CD4-positive, alpha-beta memory T cell (primary cell): Measurements from ENCODE around the gene MAN1C1. TPM values are rescaled to one million over a fixed set of nuclear protein-coding genes. Genes with fewer than 3 reads are reported as not detected.
"Not testable (repeated sequence)": the region's sequence is repeated elsewhere in the genome, so short reads cannot be mapped to it uniquely, and the experiment has no call there.

Experiments
- CTCF ChIA-PET: fragments of 350-600 bp; sonication (Branson Sonifier 250); formaldehyde crosslinking; loops from one replicate; lab custom pipeline; 2021; ENCODE audit warnings: inconsistent platforms; ENCODE audit not compliant: partially characterized antibody; lab: Charles Lee
- POLR2A ChIA-PET: fragments of 350-600 bp; sonication (Branson Sonifier 250); formaldehyde crosslinking; loops from one replicate; lab custom pipeline; 2021; ENCODE audit not compliant: partially characterized antibody; lab: Charles Lee
- DNase-seq, 5 donors: peaks; one replicate each; pipeline versions ENCODE4 v3.0.0 to v3.0.0-alpha.2; 2020 to 2022; ENCODE audit warnings: mixed read lengths in 1 of 5
- H3K27ac ChIP-seq: one replicate; pipeline ENCODE4 v1.7.0; 2013; ENCODE audit warnings: low read depth, low read length
- H3K27me3 ChIP-seq: 2 replicates; pipeline ENCODE4 v1.7.0; 2013; ENCODE audit warnings: mild to moderate bottlenecking, low read length, moderate library complexity; ENCODE audit not compliant: insufficient read depth
- H3K36me3 ChIP-seq: 2 replicates; pipeline ENCODE4 v1.7.0; 2013; ENCODE audit warnings: mild to moderate bottlenecking, low read length, moderate library complexity; ENCODE audit not compliant: insufficient read depth
- H3K4me1 ChIP-seq: 2 replicates; pipeline ENCODE4 v1.7.0; 2013; ENCODE audit warnings: mild to moderate bottlenecking, low read length, moderate library complexity; ENCODE audit not compliant: insufficient read depth
- H3K4me3 ChIP-seq, 2 donors: one replicate each; pipeline ENCODE4 v1.7.0; 2013; ENCODE audit warnings: low read length in 2 of 2, mild to moderate bottlenecking in 1 of 2
- H3K9me3 ChIP-seq, 2 donors: one replicate each; pipeline ENCODE4 v1.7.0; 2013; ENCODE audit warnings: low read length in 2 of 2, control low read depth in 1 of 2; ENCODE audit not compliant: control insufficient read depth in 1 of 2
- H3K27ac Mint-ChIP-seq, 7 donors: one replicate each; pipeline ENCODE4 v1.8.0; 2020 to 2021; ENCODE audit warnings: mixed read lengths in 7 of 7, mild to moderate bottlenecking in 6 of 7, inconsistent platforms in 3 of 7, moderate library complexity in 3 of 7
- H3K27me3 Mint-ChIP-seq, 2 donors: one replicate each; pipeline ENCODE4 v1.8.0; 2020 to 2021; ENCODE audit warnings: mixed read lengths in 2 of 2
- H3K36me3 Mint-ChIP-seq, 2 donors: one replicate each; pipeline ENCODE4 v1.8.0; 2020 to 2021; ENCODE audit warnings: mixed read lengths in 2 of 2, inconsistent platforms in 1 of 2, mild to moderate bottlenecking in 1 of 2
- H3K4me1 Mint-ChIP-seq, 4 donors: one replicate each; pipeline ENCODE4 v1.8.0; 2020 to 2021; ENCODE audit warnings: mixed read lengths in 4 of 4, mild to moderate bottlenecking in 1 of 4
- H3K4me3 Mint-ChIP-seq, 8 donors: one replicate each; pipeline ENCODE4 v1.8.0; 2020 to 2021; ENCODE audit warnings: mixed read lengths in 8 of 8, mild to moderate bottlenecking in 7 of 8, moderate library complexity in 6 of 8, inconsistent platforms in 3 of 8
- H3K9me3 Mint-ChIP-seq, 8 donors: one replicate each; pipeline ENCODE4 v1.8.0; 2020 to 2021; ENCODE audit warnings: mixed read lengths in 8 of 8, mild to moderate bottlenecking in 5 of 8, inconsistent platforms in 3 of 8, moderate library complexity in 1 of 8
- intact Hi-C: fragments of 100-400 bp; cut with micrococcal nuclease; formaldehyde crosslinking; loops from one replicate; pipeline ENCODE4 v1.15.1; 2023
- polyA plus RNA-seq, 2 donors: library from polyadenylated mRNA; unstranded; fragments of 300-500 nt; fragmentation: Illumina TruSeq; gene quantifications; one replicate each; pipeline ENCODE4 v1.2.3, GENCODE V29; 2021
- total RNA-seq, 2 experiments: library from RNA; stranded (reverse); gene quantifications; one replicate each; pipeline ENCODE4 v1.2.3, GENCODE V29; 2021

The MAN1C1 gene
- total and polyA plus RNA-seq, 4 experiments from 2014 or later = 3.6 to 45.1 (median 26.5) TPM

- H3K4me1 Mint-ChIP-seq = peaks cover 22 to 67% (median 29%) of the 10 kb centered on the region in 4 donors
- no peaks in the 10 kb centered on the region for H3K9me3 ChIP-seq
- H3K4me3 ChIP-seq = no peak overlapping the region
- H3K9me3 Mint-ChIP-seq = no peaks in the 10 kb centered on the region
- H3K27me3 ChIP-seq = no peaks in the 10 kb centered on the region
- H3K36me3 ChIP-seq = no peaks in the 10 kb centered on the region
- H3K4me1 ChIP-seq = peaks cover 25% of the 10 kb centered on the region
- intact Hi-C loops = no loop called here
- no peaks in the 10 kb centered on the region for H3K27me3 Mint-ChIP-seq
- H3K27ac Mint-ChIP-seq = peak overlapping the region in 2 of 7 donors; percentile 15 to 38
- H3K4me3 Mint-ChIP-seq = no peak overlapping the region
- ChIA-PET CTCF (interaction anchor here (1.5 to 3.9 kb wide), 2 partner anchors 76 to 114 kb away, joined by 3 to 17 read pairs; no protein-coding TSS in a partner anchor), POLR2A (interaction anchor here (1.3 kb wide), 2 partner anchors 19 to 79 kb away, joined by 3 to 4 read pairs; no protein-coding TSS in a partner anchor)
- no peak overlapping the region for H3K27ac ChIP-seq
- no peak for DNase-seq
- H3K36me3 Mint-ChIP-seq = peaks cover 0 to 3% of the 10 kb centered on the region in 2 donors
These were observed 78.6 kb downstream of the MAN1C1 start for GRCh38 chr1:25695090-25695770.

DNA sequence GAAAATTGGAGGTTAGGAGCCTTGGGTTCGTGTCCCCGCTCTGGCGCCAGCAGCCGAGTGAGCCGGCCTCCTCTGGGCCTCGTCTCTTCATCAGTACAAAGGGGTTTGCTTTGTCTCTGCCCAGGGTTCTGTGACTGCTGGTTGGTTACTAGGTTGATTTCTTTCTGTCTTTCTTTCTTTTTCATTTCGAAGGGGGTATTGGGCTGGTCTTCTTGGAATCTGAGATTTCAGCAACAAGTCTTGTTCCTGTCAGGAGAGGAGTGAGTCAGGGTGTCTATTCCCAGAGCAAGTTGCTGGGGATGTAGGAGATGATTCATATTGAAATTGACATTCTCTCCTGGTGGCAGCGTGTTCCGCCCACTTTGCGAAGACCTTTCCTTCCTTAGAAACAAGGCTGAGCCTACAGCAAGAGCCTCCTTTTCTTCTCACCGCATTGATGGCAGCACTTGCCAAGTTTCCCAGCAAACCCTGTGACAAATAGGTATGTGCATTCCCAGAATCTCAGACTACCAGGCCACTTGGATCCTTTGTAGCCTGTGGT, 79.2 kb downstream of the MAN1C1 start:
- peaks cover 22 to 61% (median 28%) of the 10 kb centered on the region in 4 donors for H3K4me1 Mint-ChIP-seq
- peak overlapping the region in 6 of 7 donors; percentile 6 to 62 (median 30) for H3K27ac Mint-ChIP-seq
- intact Hi-C loops = loop anchor here (2.0 kb wide), 1 partner anchor 77 kb away; no protein-coding TSS in a partner anchor
- Histone ChIP-seq H3K36me3 (no peaks in the 10 kb centered on the region), H3K27ac (no peak overlapping the region), H3K4me3 (no peak overlapping the region), H3K4me1 (peaks cover 25% of the 10 kb centered on the region), H3K27me3 (no peaks in the 10 kb centered on the region), H3K9me3 (no peaks in the 10 kb centered on the region)
- ChIA-PET CTCF (interaction anchor here (1.5 kb wide), 2 partner anchors 77 to 114 kb away, joined by 3 read pairs; no protein-coding TSS in a partner anchor), POLR2A (interaction anchor here (1.3 kb wide), 1 partner anchor 20 kb away, joined by 3 read pairs; no protein-coding TSS in a partner anchor)
- H3K27me3 Mint-ChIP-seq = no peaks in the 10 kb centered on the region
- H3K4me3 Mint-ChIP-seq = no peak overlapping the region
- H3K36me3 Mint-ChIP-seq = peaks cover 0 to 5% of the 10 kb centered on the region in 2 donors
- H3K9me3 Mint-ChIP-seq = no peaks in the 10 kb centered on the region
- no peak for DNase-seq

GRCh38 chr1:25696643-25697042, 80.1 kb downstream of the MAN1C1 start:
- H3K36me3 ChIP-seq, H3K27ac ChIP-seq, DNase-seq, H3K27me3 Mint-ChIP-seq, H3K9me3 ChIP-seq, H3K9me3 Mint-ChIP-seq, H3K4me3 ChIP-seq, H3K36me3 Mint-ChIP-seq, H3K27me3 ChIP-seq, H3K4me3 Mint-ChIP-seq, POLR2A ChIA-PET: not testable (repeated sequence)
- H3K4me1 ChIP-seq = peaks cover 25% of the 10 kb centered on the region
- CTCF ChIA-PET = interaction anchor here (0.9 to 1.5 kb wide), 2 partner anchors 78 to 98 kb away, joined by 3 read pairs; no protein-coding TSS in a partner anchor
- intact Hi-C loops = loop anchor here (1.0 to 2.0 kb wide), 2 partner anchors 78 to 100 kb away; no protein-coding TSS in a partner anchor
- H3K4me1 Mint-ChIP-seq = peaks cover 22 to 54% (median 28%) of the 10 kb centered on the region in 4 donors
- H3K27ac Mint-ChIP-seq = peak overlapping the region in 3 of 7 donors; percentile 6 to 57 (median 57)

DNA sequence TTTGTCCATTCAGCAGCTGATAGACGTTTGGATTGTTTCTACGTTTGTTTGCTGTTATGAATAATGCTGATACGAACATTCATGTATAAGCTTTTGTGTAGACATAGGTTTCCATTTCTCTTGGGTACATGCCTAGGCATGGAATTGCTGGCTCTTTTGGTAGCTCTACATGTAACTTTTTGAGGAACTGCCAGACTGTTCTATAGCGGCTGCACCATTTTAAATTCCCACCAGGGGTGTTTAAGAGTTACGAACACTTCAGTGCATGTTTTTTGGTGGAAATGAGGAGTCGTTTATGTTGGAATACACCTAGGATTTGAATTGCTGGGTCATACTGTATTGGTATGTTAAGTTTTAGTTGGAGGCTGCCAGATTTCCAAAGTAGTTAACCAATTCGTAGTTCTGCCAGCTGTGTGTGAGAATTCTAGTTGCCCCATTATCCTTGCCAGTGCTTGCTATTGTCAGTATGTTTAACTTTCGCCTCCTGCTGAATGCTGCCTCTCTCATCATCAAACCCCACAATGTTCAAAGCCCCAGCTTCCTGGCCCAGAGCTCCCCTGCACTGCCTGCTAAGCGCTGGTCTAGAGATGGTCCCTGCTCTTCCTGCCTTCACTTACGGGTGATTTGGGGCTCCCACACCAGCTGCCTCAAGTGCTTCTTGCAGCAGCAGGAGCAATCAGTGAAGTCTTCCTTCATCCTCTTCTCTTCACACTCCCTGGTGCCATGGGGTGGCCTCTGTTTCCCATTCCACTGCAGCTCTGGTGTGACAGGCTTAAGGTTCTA, 81.0 kb downstream of the MAN1C1 start:
- peaks cover 25% of the 10 kb centered on the region for H3K4me1 ChIP-seq
- intact Hi-C loops = loop anchor here (1.0 to 2.0 kb wide), 2 partner anchors 79 to 99 kb away; no protein-coding TSS in a partner anchor

DNA sequence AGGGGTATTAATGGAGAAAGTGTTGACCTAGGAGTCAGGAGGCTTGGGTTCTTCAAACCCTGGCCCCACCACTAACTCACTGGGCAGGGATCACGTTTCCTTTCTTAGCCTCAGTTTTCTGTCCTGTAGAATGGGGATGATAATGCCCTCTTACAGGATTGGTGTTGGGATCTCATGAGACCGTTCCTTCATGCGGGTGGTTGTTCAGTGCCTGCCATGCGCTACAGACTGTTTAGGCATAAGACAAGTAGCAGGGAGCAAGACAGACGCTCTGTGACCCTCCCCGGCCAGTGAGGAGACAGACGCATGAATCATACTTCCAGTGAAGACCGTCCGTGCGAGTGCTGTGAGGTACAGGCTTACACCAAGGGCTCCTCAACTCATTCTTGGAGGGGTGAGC, 81.7 kb downstream of the MAN1C1 start:
- CTCF ChIA-PET = interaction anchor here (0.9 kb wide), 1 partner anchor 89 kb away, joined by 4 read pairs; no protein-coding TSS in a partner anchor
- Histone ChIP-seq H3K27ac (no peak overlapping the region), H3K27me3 (no peaks in the 10 kb centered on the region), H3K4me1 (peaks cover 25% of the 10 kb centered on the region), H3K9me3 (no peaks in the 10 kb centered on the region), H3K36me3 (no peaks in the 10 kb centered on the region), H3K4me3 (no peak overlapping the region)
- Mint-ChIP-seq H3K27ac (peak overlapping the region in 3 of 7 donors; percentile 17 to 84 (median 58)), H3K36me3 (peaks cover 0 to 5% of the 10 kb centered on the region in 2 donors), H3K9me3 (no peaks in the 10 kb centered on the region), H3K4me3 (no peak overlapping the region), H3K4me1 (peaks cover 21 to 53% (median 30%) of the 10 kb centered on the region in 4 donors), H3K27me3 (no peaks in the 10 kb centered on the region)
- POLR2A ChIA-PET = interaction anchor here (1.0 to 1.7 kb wide), 2 partner anchors 9 to 22 kb away, joined by 3 to 4 read pairs; no protein-coding TSS in a partner anchor
- intact Hi-C loops = no loop called here
- DNase-seq = no peak

More for the DNA sequence above, 81.0 kb downstream of the MAN1C1 start:
- no peaks in the 10 kb centered on the region for H3K27me3 ChIP-seq
- Mint-ChIP-seq H3K27ac (peak overlapping the region in 6 of 7 donors; percentile 17 to 84 (median 62)), H3K36me3 (peaks cover 0 to 5% of the 10 kb centered on the region in 2 donors), H3K4me3 (peak overlapping the region in 2 of 8 donors; percentile 51), H3K9me3 (no peaks in the 10 kb centered on the region), H3K4me1 (peaks cover 20 to 49% (median 29%) of the 10 kb centered on the region in 4 donors), H3K27me3 (no peaks in the 10 kb centered on the region)
- no peak overlapping the region for H3K27ac ChIP-seq
- DNase-seq = peak in 3 of 5 donors; percentile 24 to 36 (median 30)
- ChIA-PET CTCF (interaction anchor here (0.8 to 1.5 kb wide), 3 partner anchors 79 to 90 kb away, joined by 3 to 4 read pairs (median 3); no protein-coding TSS in a partner anchor), POLR2A (interaction anchor here (0.7 to 1.7 kb wide), 3 partner anchors 9 to 77 kb away, joined by 3 to 4 read pairs (median 3); no protein-coding TSS in a partner anchor)
- no peaks in the 10 kb centered on the region for H3K36me3 ChIP-seq
- H3K4me3 ChIP-seq = no peak overlapping the region
- H3K9me3 ChIP-seq = no peaks in the 10 kb centered on the region

GRCh38 chr1:25699059-25699458, 82.5 kb downstream of the MAN1C1 start:
- CTCF ChIA-PET, DNase-seq, H3K4me3 ChIP-seq, H3K27ac Mint-ChIP-seq, H3K9me3 Mint-ChIP-seq, intact Hi-C loops, H3K4me3 Mint-ChIP-seq, H3K36me3 Mint-ChIP-seq, H3K27ac ChIP-seq, H3K27me3 Mint-ChIP-seq, H3K36me3 ChIP-seq, H3K9me3 ChIP-seq, H3K27me3 ChIP-seq: not testable (repeated sequence)
- peaks cover 31% of the 10 kb centered on the region for H3K4me1 ChIP-seq
- H3K4me1 Mint-ChIP-seq = peaks cover 25 to 59% (median 36%) of the 10 kb centered on the region in 4 donors
- POLR2A ChIA-PET = interaction anchor here (1.7 kb wide), 1 partner anchor 8 kb away, joined by 3 read pairs; no protein-coding TSS in a partner anchor
